ENCODE data around the gene HPGD.

DNA sequence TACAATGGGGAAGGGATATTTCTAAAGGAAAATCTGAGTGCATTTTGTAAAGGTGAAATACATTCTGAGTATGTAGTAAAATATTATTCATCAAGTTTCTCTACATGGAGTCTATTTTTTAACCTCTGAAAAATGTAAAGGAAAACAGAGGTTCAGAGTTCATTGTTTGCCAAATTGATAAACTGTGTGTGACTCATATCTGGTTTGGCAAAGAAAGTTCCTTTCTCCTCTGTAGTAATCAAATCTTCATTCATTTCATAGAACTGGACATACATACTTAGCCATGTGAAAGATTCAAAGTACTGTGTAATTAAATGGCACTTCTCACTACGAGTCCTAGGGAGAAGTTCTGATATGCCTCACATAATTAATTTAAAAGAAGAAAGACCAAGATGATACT lies 61.6 kb downstream of the HPGD start:
- TF ChIP-seq, protein P1, sequence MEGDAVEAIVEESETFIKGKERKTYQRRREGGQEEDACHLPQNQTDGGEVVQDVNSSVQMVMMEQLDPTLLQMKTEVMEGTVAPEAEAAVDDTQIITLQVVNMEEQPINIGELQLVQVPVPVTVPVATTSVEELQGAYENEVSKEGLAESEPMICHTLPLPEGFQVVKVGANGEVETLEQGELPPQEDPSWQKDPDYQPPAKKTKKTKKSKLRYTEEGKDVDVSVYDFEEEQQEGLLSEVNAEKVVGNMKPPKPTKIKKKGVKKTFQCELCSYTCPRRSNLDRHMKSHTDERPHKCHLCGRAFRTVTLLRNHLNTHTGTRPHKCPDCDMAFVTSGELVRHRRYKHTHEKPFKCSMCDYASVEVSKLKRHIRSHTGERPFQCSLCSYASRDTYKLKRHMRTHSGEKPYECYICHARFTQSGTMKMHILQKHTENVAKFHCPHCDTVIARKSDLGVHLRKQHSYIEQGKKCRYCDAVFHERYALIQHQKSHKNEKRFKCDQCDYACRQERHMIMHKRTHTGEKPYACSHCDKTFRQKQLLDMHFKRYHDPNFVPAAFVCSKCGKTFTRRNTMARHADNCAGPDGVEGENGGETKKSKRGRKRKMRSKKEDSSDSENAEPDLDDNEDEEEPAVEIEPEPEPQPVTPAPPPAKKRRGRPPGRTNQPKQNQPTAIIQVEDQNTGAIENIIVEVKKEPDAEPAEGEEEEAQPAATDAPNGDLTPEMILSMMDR (IDR thresholded peaks at IDR 0.05; ENCODE audit: low read length) = no peak
- no peak for TF ChIP-seq EZH2phosphoT487 (IDR thresholded peaks at IDR 0.05; ENCODE audit: low read length)
